SKM-1 (cell line): ENCODE data around the gene RAB37.

Source experiments
- DNase-seq: peaks from one replicate; lab custom pipeline; 2025; ENCODE audit not compliant: unreplicated experiment; lab: John Stamatoyannopoulos, UW

RAB37 gene

GRCh38 chr17:74736513-74737298, at the start of gene RAB37:
Gene RAB37 (plus strand): TSS chr17:74737256. CDS start chr17:74737273, 17 bp downstream.
- peak; percentile 94 for DNase-seq

- no peak for DNase-seq
Observed at GRCh38 chr17:74687886-74688285, 49.2 kb upstream of the RAB37 start.

GRCh38 chr17:74690409-74690825, 46.6 kb upstream of the RAB37 start:
- DNase-seq: peak; percentile 98

- DNase-seq: no peak
Observed at GRCh38 chr17:74691151-74691550, 45.9 kb upstream of the RAB37 start.

- no peak for DNase-seq
Observed at GRCh38 chr17:74694081-74694480, 43.0 kb upstream of the RAB37 start.

- DNase-seq: no peak
Observed at GRCh38 chr17:74695629-74696028, 41.4 kb upstream of the RAB37 start.

- DNase-seq: no peak
Observed at GRCh38 chr17:74697515-74697914, 39.5 kb upstream of the RAB37 start.

GRCh38 chr17:74698069-74698468, 39.0 kb upstream of the RAB37 start:
- DNase-seq: no peak

GRCh38 chr17:74699236-74699635, 37.8 kb upstream of the RAB37 start:
- DNase-seq: no peak

- no peak for DNase-seq
Observed at GRCh38 chr17:74702116-74702871, 34.8 kb upstream of the RAB37 start.

GRCh38 chr17:74703311-74703710, 33.7 kb upstream of the RAB37 start:
- DNase-seq: no peak

- no peak for DNase-seq
Observed at GRCh38 chr17:74704544-74704943, 32.5 kb upstream of the RAB37 start.

- DNase-seq: no peak
Observed at GRCh38 chr17:74711058-74711824, 25.8 kb upstream of the RAB37 start.

- peak; percentile 13 for DNase-seq
Observed at GRCh38 chr17:74712301-74712700, 24.8 kb upstream of the RAB37 start.

GRCh38 chr17:74712756-74713155, 24.3 kb upstream of the RAB37 start, which contains the start of gene CD300LF:
Gene CD300LF (minus strand): TSS chr17:74712923. CDS start chr17:74712866, 57 bp downstream.
- DNase-seq: peak; percentile 91

- DNase-seq: peak; percentile 39
Observed at GRCh38 chr17:74713171-74713755, 23.8 kb upstream of the RAB37 start.

GRCh38 chr17:74715144-74715543, 21.9 kb upstream of the RAB37 start:
- DNase-seq: no peak

- DNase-seq: no peak
Observed at GRCh38 chr17:74720506-74720905, 16.6 kb upstream of the RAB37 start.

- DNase-seq: no peak
Observed at GRCh38 chr17:74722782-74723181, 14.3 kb upstream of the RAB37 start.

GRCh38 chr17:74723891-74724290, 13.2 kb upstream of the RAB37 start:
- no peak for DNase-seq

- no peak for DNase-seq
Observed at GRCh38 chr17:74725111-74725510, 11.9 kb upstream of the RAB37 start.
